Rectal smooth muscle tissue (tissue), 1 donor: ENCODE data around the gene FAM111B.
A peak's percentile ranks its signal among the peaks of the same experiment; 100 is the strongest.
"Not testable (repeated sequence)": the region's sequence is repeated elsewhere in the genome, so short reads cannot be mapped to it uniquely, and the experiment has no call there.

Source experiments
- H3K27ac ChIP-seq: one replicate; pipeline ENCODE4 v1.7.0; 2013; ENCODE audit warnings: low read depth, low read length, inconsistent platforms
- H3K27me3 ChIP-seq: one replicate; pipeline ENCODE4 v1.7.0; 2013; ENCODE audit warnings: low read length; ENCODE audit not compliant: control insufficient read depth, insufficient read depth
- H3K36me3 ChIP-seq: one replicate; pipeline ENCODE4 v1.7.0; 2013; ENCODE audit warnings: low read length; ENCODE audit not compliant: control insufficient read depth, insufficient read depth
- H3K4me1 ChIP-seq: one replicate; pipeline ENCODE4 v1.7.0; 2013; ENCODE audit warnings: low read length; ENCODE audit not compliant: control insufficient read depth, insufficient read depth
- H3K4me3 ChIP-seq: one replicate; pipeline ENCODE4 v1.7.0; 2013; ENCODE audit warnings: low read length
- H3K9ac ChIP-seq: one replicate; pipeline ENCODE4 v1.7.0; 2013; ENCODE audit warnings: low read length

FAM111B gene

DNA sequence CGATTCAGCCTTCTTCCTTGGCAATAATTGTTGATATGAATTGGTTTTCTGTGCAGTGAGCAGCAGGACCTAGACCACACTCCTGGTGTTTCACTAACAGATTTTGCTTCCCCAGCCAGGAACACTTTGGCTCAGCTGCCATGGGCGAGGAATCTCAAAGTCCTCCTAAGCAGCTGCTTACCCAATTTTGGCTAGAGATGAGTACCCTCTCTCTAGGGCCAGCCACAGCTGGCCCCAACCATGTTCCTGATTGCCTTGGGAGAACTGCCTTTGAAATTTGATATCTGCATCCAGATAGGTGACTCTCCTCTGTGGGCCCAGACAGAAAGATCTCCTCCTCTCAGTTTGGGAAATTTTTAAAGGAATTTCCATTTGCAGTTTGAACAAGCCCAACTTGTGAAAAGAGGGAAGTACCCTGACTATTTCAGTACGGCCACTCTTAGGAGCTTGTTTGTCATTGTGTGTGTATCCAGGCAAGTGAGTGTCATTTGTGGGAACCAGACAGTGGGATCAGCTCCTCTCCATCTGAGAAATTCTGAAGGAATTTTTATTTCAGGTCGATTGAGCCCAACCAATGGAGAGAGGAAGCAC lies 25.5 kb upstream of the FAM111B start:
- H3K27me3 ChIP-seq, H3K9ac ChIP-seq, H3K4me1 ChIP-seq, H3K36me3 ChIP-seq, H3K27ac ChIP-seq, H3K4me3 ChIP-seq: not testable (repeated sequence)

DNA sequence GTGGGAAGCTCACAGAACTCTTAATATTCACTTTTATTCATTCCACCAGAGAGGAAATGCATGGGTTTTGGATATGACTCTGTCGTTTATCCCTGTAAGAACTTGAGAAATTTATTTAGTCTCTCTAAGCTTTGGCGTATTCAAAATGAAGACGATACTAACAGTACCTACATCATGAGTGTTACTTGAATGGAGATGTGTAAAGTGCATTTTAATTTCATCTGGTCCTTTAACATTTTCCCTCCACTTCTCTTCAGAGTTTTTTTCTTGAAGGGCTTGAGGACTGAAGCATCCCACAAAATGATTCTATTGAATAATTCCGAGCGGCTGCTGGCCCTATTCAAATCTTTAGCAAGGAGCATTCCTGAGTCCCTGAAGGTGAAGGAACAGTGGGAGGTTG lies 21.0 kb upstream of the FAM111B start, which contains the start of gene GLYATL1B:
TSS of gene GLYATL1B (plus strand) at position 301 of the 400 bp plus-strand sequence. CDS start at position 301, 0 bp downstream.
- H3K4me3 ChIP-seq, H3K27ac ChIP-seq, H3K9ac ChIP-seq, H3K27me3 ChIP-seq, H3K36me3 ChIP-seq, H3K4me1 ChIP-seq: not testable (repeated sequence)

DNA sequence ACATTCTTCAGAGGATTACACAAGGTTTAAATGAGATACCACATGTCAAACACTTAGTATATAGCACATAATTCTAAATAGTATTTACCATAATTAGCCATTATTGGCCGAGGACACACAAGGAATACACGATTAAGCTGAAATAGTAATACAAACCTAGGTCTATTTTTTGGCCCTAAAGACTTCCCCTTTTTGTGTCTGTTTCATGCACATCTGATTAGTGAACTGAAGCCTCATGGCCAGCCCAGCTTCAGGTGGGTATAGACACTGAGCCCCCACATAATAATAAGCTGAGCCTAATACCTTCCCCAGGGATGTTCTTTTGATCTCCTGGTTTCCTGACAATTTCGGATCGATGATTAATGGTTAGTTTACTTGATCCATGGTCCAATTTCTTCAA lies 18.9 kb upstream of the FAM111B start:
- Histone ChIP-seq H3K36me3 (no peaks in the 10 kb centered on the region), H3K4me1 (no peaks in the 10 kb centered on the region), H3K9ac (no peak overlapping the region), H3K4me3 (no peak overlapping the region), H3K27ac (no peak overlapping the region), H3K27me3 (no peaks in the 10 kb centered on the region)

- not testable (repeated sequence) for H3K27ac ChIP-seq, H3K27me3 ChIP-seq
Observed at GRCh38 chr11:59093576-59093975, 13.5 kb upstream of the FAM111B start.

DNA sequence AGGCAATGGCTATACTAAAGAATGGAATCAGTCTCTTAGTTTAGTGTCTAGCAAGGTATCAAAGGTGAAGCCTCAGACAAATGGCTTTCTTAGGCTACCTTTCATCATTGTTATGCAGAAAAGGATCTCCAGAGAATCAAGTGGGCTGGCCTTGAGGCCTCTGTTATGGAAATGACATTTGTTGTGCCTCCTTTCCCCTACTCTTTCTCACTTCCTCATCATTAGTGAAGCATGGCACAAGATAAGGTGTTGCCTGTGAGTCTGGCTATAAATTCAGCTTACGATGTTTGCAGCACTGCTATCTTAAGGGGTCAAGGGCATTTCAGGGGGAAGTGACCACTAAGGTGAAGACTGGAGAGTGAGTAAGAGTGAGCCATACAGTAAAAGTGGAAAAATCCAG lies 11.8 kb upstream of the FAM111B start:
- H3K27me3 ChIP-seq, H3K4me3 ChIP-seq, H3K36me3 ChIP-seq, H3K27ac ChIP-seq, H3K9ac ChIP-seq, H3K4me1 ChIP-seq: not testable (repeated sequence)

More at GRCh38 chr11:59093576-59093975, 13.5 kb upstream of the FAM111B start:
- H3K4me3 ChIP-seq, H3K36me3 ChIP-seq, H3K9ac ChIP-seq, H3K4me1 ChIP-seq: not testable (repeated sequence)

DNA sequence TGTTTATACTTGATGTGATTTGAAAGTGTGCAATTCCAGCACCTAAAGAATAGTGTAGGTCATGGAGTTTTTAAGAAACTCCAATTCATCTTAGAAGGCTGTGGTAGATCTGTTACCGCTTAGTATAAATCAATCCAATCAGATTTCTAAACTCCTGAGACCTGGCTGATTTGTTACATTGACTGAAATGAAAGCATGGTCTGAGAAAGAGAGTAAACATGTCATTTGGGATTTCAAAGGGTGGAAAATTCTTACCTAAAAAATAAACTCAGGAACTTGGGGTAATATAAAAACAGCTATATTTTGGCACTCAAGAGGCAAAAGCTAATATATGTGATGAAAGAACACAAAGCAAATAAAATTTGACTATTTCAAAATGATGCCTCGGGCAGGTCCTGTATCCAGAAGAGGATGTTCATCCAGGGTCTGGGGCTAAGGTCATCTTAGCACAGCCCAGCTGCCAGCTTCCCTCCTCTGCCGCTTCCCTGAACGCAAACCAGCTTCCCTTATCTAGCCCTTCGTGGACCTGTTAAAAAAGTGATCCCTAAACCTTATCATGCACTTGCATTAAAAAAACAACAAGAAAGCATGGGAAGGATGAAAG lies 11.0 kb upstream of the FAM111B start:
- not testable (repeated sequence) for H3K36me3 ChIP-seq, H3K27ac ChIP-seq, H3K4me3 ChIP-seq, H3K27me3 ChIP-seq, H3K4me1 ChIP-seq, H3K9ac ChIP-seq

GRCh38 chr11:59097113-59097708 lies 9.8 kb upstream of the FAM111B start:
- Histone ChIP-seq H3K9ac (no peak overlapping the region), H3K4me1 (no peaks in the 10 kb centered on the region), H3K4me3 (no peak overlapping the region), H3K27ac (no peak overlapping the region), H3K27me3 (no peaks in the 10 kb centered on the region), H3K36me3 (no peaks in the 10 kb centered on the region)

GRCh38 chr11:59097938-59098337 lies 9.1 kb upstream of the FAM111B start:
- not testable (repeated sequence) for H3K36me3 ChIP-seq, H3K27ac ChIP-seq, H3K27me3 ChIP-seq, H3K4me1 ChIP-seq, H3K9ac ChIP-seq, H3K4me3 ChIP-seq

GRCh38 chr11:59102259-59102765 lies 4.7 kb upstream of the FAM111B start:
- Histone ChIP-seq H3K27ac (no peak overlapping the region), H3K4me1 (peaks cover 3% of the 10 kb centered on the region), H3K36me3 (no peaks in the 10 kb centered on the region), H3K9ac (no peak overlapping the region), H3K27me3 (no peaks in the 10 kb centered on the region), H3K4me3 (peak overlapping the region; percentile 58)

DNA sequence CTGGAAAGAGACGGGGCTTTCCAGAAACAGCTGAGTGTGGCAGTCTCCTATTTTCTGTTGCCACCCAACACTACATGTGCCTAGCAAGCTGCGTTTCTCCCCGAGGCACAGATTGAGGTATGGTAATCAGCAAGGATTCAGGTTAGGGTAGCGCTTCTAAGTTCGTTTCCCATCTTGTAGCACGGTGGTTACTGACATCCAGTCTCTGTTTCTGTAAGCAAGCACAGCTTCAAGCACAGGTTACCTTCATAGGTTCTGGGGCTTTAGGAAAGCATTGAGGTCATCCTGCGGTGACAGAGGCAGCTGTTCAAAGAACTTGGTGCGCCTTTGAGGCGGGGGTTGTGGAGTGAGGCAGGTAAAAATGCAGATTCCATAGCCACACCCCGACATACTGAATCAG lies 684 bp downstream of the FAM111B start:
- H3K4me1 ChIP-seq, H3K27me3 ChIP-seq, H3K9ac ChIP-seq, H3K36me3 ChIP-seq, H3K27ac ChIP-seq: not testable (repeated sequence)
- peak overlapping the region; percentile 66 for H3K4me3 ChIP-seq

- no peak overlapping the region for H3K9ac ChIP-seq
- no peak overlapping the region for H3K4me3 ChIP-seq
- no peaks in the 10 kb centered on the region for H3K4me1 ChIP-seq
- H3K36me3 ChIP-seq = no peaks in the 10 kb centered on the region
- H3K27ac ChIP-seq = no peak overlapping the region
- H3K27me3 ChIP-seq = no peaks in the 10 kb centered on the region
Observed at GRCh38 chr11:59112494-59112893, 5.5 kb downstream of the FAM111B start.

DNA sequence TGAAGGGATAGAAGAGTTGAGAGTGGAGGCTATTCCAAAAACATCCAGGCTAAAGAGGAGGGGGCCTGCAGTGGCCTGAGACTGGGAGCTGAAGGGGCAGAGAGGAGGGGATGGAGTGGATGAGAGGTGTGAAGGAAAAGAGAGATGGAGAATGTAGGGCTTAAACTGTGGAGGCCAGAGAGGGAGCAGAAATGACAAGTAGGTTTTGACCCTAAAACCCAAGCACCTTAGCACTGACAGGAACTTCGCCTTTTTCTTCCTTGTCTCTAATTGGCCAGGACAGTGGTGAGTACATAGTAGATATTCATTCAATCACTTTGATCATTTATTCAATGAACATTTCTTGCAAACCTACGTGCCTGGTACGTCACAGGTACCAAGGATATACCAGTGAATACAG lies 7.3 kb downstream of the FAM111B start:
- H3K27ac ChIP-seq = no peak overlapping the region
- H3K4me1 ChIP-seq = no peaks in the 10 kb centered on the region
- peaks cover 2% of the 10 kb centered on the region for H3K36me3 ChIP-seq
- H3K9ac ChIP-seq = no peak overlapping the region
- H3K4me3 ChIP-seq = no peak overlapping the region
- no peaks in the 10 kb centered on the region for H3K27me3 ChIP-seq

- Histone ChIP-seq H3K27me3 (no peaks in the 10 kb centered on the region), H3K4me1 (no peaks in the 10 kb centered on the region), H3K4me3 (no peak overlapping the region), H3K36me3 (peaks cover 2% of the 10 kb centered on the region), H3K9ac (no peak overlapping the region), H3K27ac (no peak overlapping the region)
Observed at GRCh38 chr11:59115553-59115952, 8.5 kb downstream of the FAM111B start.
